ENCODE measurements around the gene PEX5L.
"Not testable (repeated sequence)": the region's sequence is repeated elsewhere in the genome, so short reads cannot be mapped to it uniquely, and the experiment has no call there.

The PEX5L gene

GRCh38 chr3:179829401-179829800 is 207.3 kb downstream of the PEX5L start:
- no peak for DNase-seq

- DNase-seq: no peak
Observed at GRCh38 chr3:179828738-179829137, 208.0 kb downstream of the PEX5L start.

GRCh38 chr3:179826247-179826637 is 210.5 kb downstream of the PEX5L start:
- no peak for DNase-seq

- DNase-seq: no peak
Observed at GRCh38 chr3:179825527-179826246, 211.1 kb downstream of the PEX5L start.

- DNase-seq: no peak
Observed at GRCh38 chr3:179822296-179822695, 214.4 kb downstream of the PEX5L start.

- DNase-seq: no peak
Observed at GRCh38 chr3:179819379-179819778, 217.4 kb downstream of the PEX5L start.

GRCh38 chr3:179812096-179812382 is 224.7 kb downstream of the PEX5L start:
- DNase-seq: no peak

GRCh38 chr3:179811321-179812095 is 225.2 kb downstream of the PEX5L start:
- DNase-seq: no peak

GRCh38 chr3:179809639-179810038 is 227.1 kb downstream of the PEX5L start:
- no peak for DNase-seq

- DNase-seq: no peak
Observed at GRCh38 chr3:179807588-179807987, 229.1 kb downstream of the PEX5L start.

GRCh38 chr3:179806177-179806576 is 230.6 kb downstream of the PEX5L start:
- DNase-seq: no peak

- DNase-seq: no peak
Observed at GRCh38 chr3:179801856-179802255, 234.9 kb downstream of the PEX5L start.

- no peak for DNase-seq
Observed at GRCh38 chr3:179801263-179801662, 235.5 kb downstream of the PEX5L start.

- DNase-seq: no peak
Observed at GRCh38 chr3:179797192-179797591, 239.5 kb downstream of the PEX5L start.

GRCh38 chr3:179796421-179796820 is 240.3 kb downstream of the PEX5L start:
- no peak for DNase-seq

- no peak for DNase-seq
Observed at GRCh38 chr3:179794355-179794754, 242.4 kb downstream of the PEX5L start.

GRCh38 chr3:179791793-179792192 is 244.9 kb downstream of the PEX5L start:
- no peak for DNase-seq

- no peak for DNase-seq
Observed at GRCh38 chr3:179788996-179789395, 247.7 kb downstream of the PEX5L start.

GRCh38 chr3:179782841-179783240 is 253.9 kb downstream of the PEX5L start:
- not testable (repeated sequence) for DNase-seq

GRCh38 chr3:179775416-179776122 is 261.2 kb downstream of the PEX5L start:
- DNase-seq: no peak

- no peak for DNase-seq
Observed at GRCh38 chr3:179772297-179772696, 264.4 kb downstream of the PEX5L start.

GRCh38 chr3:179771797-179772196 is 264.9 kb downstream of the PEX5L start:
- no peak for DNase-seq

- DNase-seq: no peak
Observed at GRCh38 chr3:179769411-179770247, 267.1 kb downstream of the PEX5L start.
